Measurements from ENCODE around the gene ADAMTS13.
A peak's percentile ranks its signal among the peaks of the same experiment; 100 is the strongest.

ADAMTS13 gene

DNA sequence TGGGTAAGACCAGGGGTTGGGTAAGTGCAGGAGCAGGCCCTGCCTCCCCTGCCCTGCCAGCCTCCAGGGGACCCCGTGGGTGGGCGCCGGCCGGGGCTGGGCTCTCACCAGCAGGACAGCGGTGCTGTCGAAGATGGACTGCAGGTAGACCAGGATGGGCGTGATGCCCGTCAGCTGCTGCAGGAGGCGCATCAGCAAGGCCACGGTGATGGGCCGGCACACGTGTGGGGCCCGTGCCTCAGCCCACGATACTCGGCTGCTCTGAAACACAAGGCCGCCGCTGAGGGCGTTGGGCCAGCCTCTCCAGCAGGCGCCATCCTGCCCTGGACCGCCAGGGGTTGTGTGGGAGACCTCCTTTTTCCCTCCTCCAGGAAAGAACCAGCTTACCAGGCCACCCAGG, 52.7 kb downstream of the ADAMTS13 start:
- no peak for DNase-seq

GRCh38 chr9:133475292-133476012, 53.3 kb downstream of the ADAMTS13 start:
- no peak for DNase-seq

DNA sequence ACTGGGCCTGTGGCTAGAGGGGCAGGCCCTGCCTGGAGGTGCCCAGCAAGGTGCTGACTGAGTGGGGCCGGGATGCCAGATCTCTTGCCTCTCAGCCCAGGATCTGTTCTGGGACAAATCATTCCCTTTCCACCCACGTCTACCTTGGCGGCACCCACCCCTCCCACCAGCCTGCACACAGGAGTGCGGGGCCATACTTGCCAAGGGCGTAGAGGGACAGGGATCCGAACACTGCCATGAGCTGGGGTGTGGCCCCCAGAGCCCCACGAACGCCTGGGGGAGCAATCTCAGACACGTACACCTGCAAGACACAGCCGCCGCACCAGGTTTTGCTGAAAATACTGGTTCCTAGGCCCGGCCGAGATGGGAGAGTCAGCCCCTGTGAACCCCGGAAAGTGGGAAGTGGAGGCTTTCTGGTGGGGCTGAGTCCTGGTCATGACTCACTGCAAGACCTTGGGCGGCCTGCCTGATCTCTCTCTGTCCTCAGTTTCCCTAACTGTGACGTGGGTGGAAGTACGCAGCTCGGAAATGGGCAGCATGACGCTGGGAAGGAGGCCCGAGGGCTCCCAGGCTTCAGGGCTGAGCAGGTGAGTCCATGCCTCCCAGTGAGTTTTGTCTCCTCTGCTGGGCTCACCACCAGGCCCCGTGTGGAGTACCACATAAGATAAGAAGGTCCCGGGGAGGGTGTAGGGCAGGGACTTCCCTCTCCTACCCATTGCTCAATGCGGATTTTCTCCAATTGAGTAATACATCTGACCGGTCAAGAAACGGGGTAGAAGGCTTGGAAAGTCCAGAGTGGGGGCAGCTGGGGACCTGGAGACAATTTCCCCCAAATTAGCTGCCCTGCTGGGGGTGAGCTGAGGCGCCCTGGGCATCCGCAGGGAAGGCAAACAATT, 54.1 kb downstream of the ADAMTS13 start:
- peak; percentile 84 for DNase-seq

- no peak for DNase-seq
Observed at GRCh38 chr9:133476941-133477340, 54.8 kb downstream of the ADAMTS13 start.

- DNase-seq: no peak
Observed at GRCh38 chr9:133477461-133477860, 55.3 kb downstream of the ADAMTS13 start.

- peak; percentile 60 for DNase-seq
Observed at GRCh38 chr9:133477992-133478850, 56.1 kb downstream of the ADAMTS13 start.

DNA sequence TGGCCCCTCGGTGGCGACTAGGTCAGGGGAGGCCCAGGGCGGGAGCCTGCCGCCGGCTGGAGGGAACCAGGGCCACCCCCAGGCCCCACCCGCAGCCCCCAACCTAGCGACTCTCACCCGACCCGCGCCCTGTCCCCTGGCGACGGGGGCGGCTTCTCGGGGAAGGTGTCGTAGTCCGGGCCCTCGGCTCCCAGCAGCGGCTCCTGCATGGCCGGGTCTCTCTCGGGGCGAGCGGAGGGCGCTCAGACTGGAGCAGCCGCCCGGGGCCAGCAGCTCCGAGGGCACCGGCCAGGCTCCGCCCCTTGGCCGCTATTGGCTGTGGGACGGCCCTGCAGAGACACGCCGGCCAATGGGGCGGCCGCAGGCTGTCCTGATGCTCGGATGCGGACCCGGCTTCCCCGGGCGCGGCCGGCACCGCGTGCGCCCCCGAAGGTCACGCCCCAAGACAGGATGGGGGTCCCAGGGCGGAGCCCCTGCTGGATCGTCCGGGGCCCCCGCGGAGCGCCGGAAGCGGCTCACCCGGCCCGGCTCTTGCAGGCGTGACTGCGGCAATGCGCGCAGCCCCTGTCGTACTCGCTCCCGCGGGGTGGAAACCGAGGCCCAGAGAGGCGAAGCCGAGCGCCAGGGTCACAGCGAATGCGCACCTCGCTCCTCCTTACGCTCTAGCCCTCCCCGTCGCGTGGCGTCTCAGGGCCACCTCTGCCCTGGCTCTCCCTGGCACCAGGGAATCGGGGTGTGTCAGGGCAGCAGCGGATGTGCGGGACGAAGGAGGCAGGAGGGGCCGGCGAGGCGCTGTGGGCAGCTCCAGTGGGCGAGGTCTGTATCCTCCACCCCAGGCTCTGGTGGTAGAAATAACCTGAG, 56.9 kb downstream of the ADAMTS13 start, which contains the start of gene SLC2A6:
Gene SLC2A6 (minus strand): TSS at position 249 of the 861 bp plus-strand sequence. CDS start 40 bp downstream, at position 209.
- DNase-seq: peak; percentile 93

GRCh38 chr9:133483611-133484010, 61.4 kb downstream of the ADAMTS13 start:
- DNase-seq: no peak

DNA sequence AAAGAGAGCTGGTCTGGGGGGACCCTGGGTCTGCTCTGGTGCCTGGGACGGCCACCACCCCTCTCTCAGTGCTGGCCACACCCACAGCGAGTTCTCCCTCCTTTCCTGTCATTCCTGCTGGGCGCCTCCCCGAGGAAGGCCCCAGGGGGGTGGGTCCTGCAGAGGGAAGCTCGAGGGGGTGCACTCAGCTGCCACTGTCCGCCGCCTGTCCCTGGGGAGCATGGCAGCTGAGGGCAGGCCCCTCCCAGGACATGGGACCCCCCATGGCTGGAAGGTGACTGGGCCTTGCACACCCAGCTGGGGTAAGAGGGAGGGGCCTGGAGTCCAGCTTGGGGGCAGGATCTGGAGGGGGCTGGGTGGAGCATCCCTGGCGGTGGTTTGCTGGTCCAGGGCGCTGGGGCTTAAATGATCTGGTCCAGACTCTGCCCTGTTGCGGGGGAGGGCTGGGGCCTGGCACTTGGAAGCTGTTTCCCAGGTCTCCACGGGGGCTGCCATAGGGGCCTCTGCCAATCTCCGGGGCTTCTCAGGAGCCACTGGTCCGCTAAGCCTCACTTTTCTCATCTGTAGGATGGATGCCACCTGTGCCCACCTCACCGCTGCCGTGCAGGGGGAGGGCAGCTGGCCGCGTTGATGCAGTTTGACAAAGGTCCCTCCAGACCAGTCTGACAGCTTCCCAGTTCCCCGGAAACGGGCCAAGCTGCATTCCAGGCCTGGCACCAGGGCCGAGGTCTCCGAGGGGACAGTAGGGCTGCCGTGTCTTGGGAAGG, 62.7 kb downstream of the ADAMTS13 start:
- DNase-seq: no peak

DNA sequence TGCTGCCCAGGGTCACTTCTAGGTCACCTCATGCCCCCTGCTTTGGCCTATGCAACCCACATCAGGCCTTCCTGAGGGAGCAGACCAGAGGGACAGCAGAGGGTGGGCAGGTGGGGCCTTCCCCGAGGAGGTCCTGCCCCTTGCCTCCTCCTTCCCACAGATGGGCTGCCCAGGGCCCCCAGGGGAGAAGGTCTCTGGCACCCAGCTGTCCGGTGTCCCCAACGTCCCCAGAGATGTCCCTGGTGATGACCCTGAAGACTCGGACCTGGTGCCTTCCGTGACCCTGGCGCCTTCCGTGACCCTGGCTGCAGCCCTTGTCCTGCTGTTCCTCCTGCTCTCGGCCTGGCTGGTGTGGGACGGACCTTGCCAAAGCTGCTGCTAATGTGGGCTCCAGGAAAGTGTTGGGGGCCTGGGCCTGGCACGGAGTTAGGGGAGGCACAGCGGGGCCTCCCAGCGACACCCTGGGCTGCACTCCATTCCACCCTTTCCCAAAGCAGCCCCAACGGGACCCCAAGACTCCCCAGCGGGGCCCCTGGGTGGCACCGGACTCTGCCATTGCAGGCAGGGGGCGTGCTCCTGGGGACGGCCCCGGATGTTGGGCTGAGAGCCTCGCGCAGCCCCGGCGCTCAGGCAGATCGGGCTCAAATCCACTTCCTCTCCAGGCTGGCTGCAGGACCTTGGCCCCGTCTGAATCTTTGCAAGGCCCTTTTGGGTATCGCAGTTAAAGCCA, 63.5 kb downstream of the ADAMTS13 start:
- DNase-seq: no peak

DNA sequence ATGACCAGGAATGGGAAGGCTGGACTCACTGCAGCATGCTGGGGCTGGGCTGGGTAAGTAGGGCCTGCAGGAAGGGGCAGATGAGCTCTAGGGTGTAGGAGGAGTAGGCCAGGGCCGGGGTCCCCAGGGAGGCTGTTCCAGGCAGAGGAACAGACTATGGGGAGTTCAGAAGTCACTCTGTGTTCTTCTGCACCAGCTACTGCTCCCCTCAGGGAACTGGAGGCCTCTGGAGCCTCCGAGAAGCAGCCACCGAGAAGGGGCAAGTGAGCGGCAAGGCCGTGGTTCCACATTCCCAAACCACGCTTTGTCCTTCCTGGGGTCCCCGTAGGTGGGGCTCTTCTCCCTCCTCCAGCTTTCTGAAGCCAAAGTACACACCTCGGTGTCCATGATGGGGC, 65.2 kb downstream of the ADAMTS13 start:
- DNase-seq: no peak

DNA sequence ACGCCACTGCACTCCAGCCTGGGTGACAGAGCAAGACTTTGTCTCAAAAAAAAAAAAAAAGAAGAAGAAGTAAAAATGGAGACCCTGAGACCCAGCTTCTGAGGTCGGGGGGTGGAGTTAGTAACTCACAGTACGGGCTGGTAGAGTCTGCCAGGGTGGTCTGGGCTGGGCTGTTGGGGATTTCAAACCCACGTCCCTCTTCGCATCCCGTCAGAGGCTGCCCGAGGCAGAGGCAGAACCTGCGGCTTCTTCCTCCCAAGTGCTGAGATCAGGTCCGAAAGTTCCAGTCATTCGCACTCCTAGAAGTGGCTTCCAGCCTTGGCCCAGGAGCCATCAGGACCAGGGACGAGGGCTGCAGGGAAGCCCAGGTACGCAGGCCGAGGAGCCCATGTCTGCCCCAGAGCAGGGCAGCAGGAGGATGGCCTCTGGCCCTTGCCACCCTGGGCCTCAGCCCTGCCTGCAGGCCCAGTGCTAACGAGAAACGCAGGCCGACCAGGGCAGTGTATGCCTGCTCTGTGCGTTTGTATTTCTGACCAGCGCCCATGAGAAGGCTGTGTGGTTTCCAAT, 66.6 kb downstream of the ADAMTS13 start:
- DNase-seq: no peak

- DNase-seq: no peak
Observed at GRCh38 chr9:133489253-133490190, 67.4 kb downstream of the ADAMTS13 start.

- DNase-seq: no peak
Observed at GRCh38 chr9:133490201-133490681, 68.1 kb downstream of the ADAMTS13 start.

DNA sequence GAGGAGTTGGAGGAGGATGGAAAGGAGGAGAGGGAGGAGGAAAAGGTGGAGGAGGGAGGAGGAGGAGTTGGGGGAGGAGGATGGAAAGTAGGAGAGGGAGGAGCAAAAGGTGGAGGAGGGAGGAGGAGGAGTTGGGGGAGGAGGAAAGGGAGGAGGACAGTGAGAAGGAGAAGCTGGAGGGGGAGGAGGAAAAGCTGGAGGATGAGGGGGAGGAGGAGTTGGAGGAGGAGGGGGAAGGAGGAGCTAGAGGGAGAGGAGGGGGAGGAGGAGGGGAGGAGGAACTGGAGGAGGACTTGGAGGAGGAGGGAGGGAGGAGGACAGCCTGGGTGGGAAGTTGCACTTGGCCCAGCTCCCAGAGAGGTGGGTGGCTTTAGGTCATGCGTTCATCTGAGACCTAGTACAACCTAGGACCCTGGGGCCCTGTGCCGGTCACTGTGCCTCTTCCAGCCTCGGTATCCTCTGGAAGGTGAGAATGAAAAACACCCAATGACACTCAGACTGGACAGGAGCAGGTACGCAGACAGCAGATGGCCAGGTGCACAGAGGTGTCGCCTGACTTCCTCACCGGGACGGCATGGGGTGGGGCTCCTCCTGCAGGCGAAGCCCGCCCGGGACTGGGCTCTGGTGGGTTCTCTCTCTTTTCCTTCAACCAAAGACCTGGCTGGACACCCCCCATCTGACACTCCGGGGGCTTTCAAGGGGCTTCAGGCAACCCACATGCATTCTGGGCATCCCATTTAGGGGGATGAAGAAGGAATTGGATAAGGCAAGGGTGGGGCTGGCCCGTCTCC, 68.9 kb downstream of the ADAMTS13 start:
- DNase-seq: no peak

GRCh38 chr9:133491656-133491925, 69.4 kb downstream of the ADAMTS13 start:
- DNase-seq: no peak

DNA sequence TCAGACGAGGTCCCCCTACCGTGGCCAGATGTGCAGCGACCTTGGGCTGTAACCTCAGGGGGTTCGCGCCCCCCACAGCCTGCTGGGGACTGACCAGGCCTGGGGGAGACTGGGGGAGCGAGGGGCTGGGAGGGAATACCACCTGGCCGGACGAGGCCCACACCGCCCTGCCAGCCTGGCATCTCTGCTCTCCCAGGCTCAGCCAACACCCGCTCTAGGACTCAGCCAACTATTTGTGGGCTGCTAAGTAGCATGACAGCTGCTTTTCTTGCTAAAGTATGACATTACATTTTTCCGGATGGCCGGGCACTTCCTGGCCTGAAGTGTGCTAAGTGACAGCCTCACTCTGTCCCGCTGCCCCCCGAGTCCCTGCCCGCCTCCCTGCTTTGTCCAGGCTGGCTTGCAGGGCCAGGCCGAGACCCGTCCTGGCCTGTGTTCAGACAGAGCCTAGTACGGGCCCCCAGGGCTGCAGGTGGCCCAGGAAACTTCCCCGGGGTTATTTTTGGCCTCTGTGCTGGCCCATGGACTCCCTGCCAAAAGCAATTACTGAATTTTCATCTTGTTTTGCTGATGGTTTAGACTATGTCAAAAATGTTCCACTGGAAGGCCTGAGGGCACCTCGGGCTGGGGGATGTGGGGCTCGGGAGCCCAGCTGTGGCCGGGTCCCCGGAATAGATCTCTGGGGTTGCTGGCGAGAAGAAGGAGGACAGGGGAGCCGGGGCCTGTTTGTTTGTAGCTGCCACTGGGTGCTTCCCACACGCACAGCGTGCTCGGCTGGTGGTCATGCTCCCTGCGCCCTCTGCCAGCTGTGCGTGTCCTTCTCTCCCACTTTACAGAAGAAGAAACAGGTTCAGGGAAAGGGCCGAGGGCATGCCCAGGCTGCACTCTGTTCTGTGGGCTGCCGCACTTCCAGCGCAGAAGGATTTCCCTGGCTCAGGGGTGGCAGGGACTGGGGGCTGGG, 70.2 kb downstream of the ADAMTS13 start:
- no peak for DNase-seq
